ENCODE data around the gene LIPC. TPM values are rescaled to one million over a fixed set of nuclear protein-coding genes. Genes with fewer than 3 reads are reported as not detected.

Gene LIPC
- total and polyA plus RNA-seq, 2 of the 4 experiments (the other 2 are of a cell fraction), result 0.07 TPM; not detected in 1

DNA sequence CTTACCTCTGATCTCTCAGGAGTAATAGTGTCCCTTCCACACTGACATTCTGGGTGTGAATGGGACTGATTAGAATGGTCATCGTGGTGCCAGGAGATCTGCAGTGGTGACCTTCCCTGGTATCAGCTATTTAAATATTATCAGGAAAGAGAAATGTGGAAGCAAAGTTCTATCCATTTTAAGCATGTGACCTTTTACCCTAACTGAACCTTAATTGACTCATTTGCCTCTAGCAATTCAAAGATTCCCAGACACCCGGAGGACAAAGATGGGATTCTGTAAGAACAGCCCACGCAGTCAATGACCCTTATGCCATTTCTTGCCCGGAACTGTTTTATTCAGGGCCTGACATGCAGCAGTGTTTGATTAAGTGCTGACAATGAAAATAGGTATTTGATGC lies 10.3 kb downstream of the LIPC start:
- H2AK5ac ChIP-seq (ENCODE audit: low read depth, low read length), result peak overlapping the region; percentile 94
- no TSS peak for BruUV-seq (replicated peaks)
- intact Hi-C loops (cut with micrococcal nuclease), result no loop called here
- no peaks in the 10 kb centered on the region for H3K27me3 ChIP-seq (ENCODE audit: control insufficient read depth, insufficient read depth, low read length)
- peak overlapping the region; percentile 85 for H3K18ac ChIP-seq (ENCODE audit: low read depth, low read length)
- no peak for ATAC-seq (ENCODE audit: low read depth)
- TF ChIP-seq SMC3 (IDR thresholded peaks at IDR 0.05; ENCODE audit: low read depth, low read length), result no peak
- no peak for TF ChIP-seq USF2 (IDR thresholded peaks at IDR 0.05; ENCODE audit: low read depth, low read length)
- TF ChIP-seq CEBPB (IDR thresholded peaks at IDR 0.05; ENCODE audit: low read depth, low read length), result no peak
- TF ChIP-seq FOS (IDR thresholded peaks at IDR 0.05; ENCODE audit: low read depth, low read length), result no peak
- TF ChIP-seq CHD1 (IDR thresholded peaks at IDR 0.05; ENCODE audit: low read depth, low read length), result no peak
- TF ChIP-seq MAZ (IDR thresholded peaks at IDR 0.05; ENCODE audit: borderline replicate concordance, low read depth, low read length), result no peak
- TF ChIP-seq RFX5 (IDR thresholded peaks at IDR 0.05; ENCODE audit: low read depth, low read length), result no peak
- TF ChIP-seq MXI1 (IDR thresholded peaks at IDR 0.05; ENCODE audit: borderline replicate concordance, low read depth, low read length), result no peak
- peak overlapping the region; percentile 32 for H2BK5ac ChIP-seq (ENCODE audit: low read depth, low read length, poor library complexity, severe bottlenecking)
- H3K27ac ChIP-seq (ENCODE audit: insufficient read depth, low read length), result peak overlapping the region; percentile 28; the same call in 1 of the 2 replicates
- H4K91ac ChIP-seq (ENCODE audit: insufficient read depth, low read depth, low read length), result peak overlapping the region; percentile 96
- no CpG with 5 or more reads among the region's 4 CpGs for WGBS, 2 experiments (ENCODE audit: extremely low coverage in 2 of 2, insufficient read length in 1 of 2)
- peak overlapping the region; percentile 55 for H3K23ac ChIP-seq (ENCODE audit: low read depth, low read length)
- H2AK9ac ChIP-seq (replicated peaks; ENCODE audit: low read depth, low read length, poor library complexity), result peak overlapping the region; percentile 53
- DNase-seq, result no peak
- peak overlapping the region; percentile 89 for H3K14ac ChIP-seq (replicated peaks; ENCODE audit: low read depth, low read length)
- peak overlapping the region; percentile 36 for H2AFZ ChIP-seq (replicated peaks; ENCODE audit: low read length, poor library complexity)
- peak overlapping the region; percentile 89 for H2BK15ac ChIP-seq (ENCODE audit: low read depth, low read length)
- peak overlapping the region; percentile 48 to 87; a peak in 3 of 4 replicates for H4K8ac ChIP-seq (ENCODE audit: low read depth in 2 of 2, low read length in 2 of 2)
- no peaks in the 10 kb centered on the region for H3K9me3 ChIP-seq (ENCODE audit: control insufficient read depth, insufficient read depth, low read length)
- no peaks in the 10 kb centered on the region for H3K36me3 ChIP-seq (ENCODE audit: control insufficient read depth, insufficient read depth, low read length)
- no peaks in the 10 kb centered on the region for H4K20me1 ChIP-seq (ENCODE audit: insufficient read depth, low read length)
- peak overlapping the region; percentile 86 for H4K5ac ChIP-seq (ENCODE audit: low read depth, low read length)
- H3K4ac ChIP-seq (ENCODE audit: low read depth, low read length), result peak overlapping the region; percentile 97
- dilution Hi-C loops (cut with HindIII; ENCODE audit: low sequenced_read_pairs, unreplicated experiment), result no loop called here
- H3K4me2 ChIP-seq (ENCODE audit: low read depth, low read length), result no peak overlapping the region
- H2BK120ac ChIP-seq (ENCODE audit: low read depth, low read length), result peak overlapping the region; percentile 97
- H3K4me3 ChIP-seq (ENCODE audit: insufficient read depth, low read depth, low read length), result no peak overlapping the region
- H3K56ac ChIP-seq (ENCODE audit: extremely low read depth, insufficient read depth, low read length), result peak overlapping the region; percentile 36; the same call in 1 of the 2 replicates
- H3K4me1 ChIP-seq (ENCODE audit: control insufficient read depth, insufficient read depth, low read length), result peaks cover 24% of the 10 kb centered on the region
- H2BK20ac ChIP-seq (ENCODE audit: low read depth, low read length), result peak overlapping the region; percentile 99
- in situ Hi-C loops (cut with MboI; ENCODE audit: low sequenced_read_pairs), result no loop called here
- peaks cover 17% of the 10 kb centered on the region for H3K9me1 ChIP-seq (ENCODE audit: insufficient read depth, low read length)
- ChIA-PET CTCF (interaction anchor here (1.0 to 1.3 kb wide), 2 partner anchors 19 to 214 kb away, joined by 3 to 4 read pairs; no protein-coding TSS in a partner anchor), POLR2A (ENCODE audit: unreplicated experiment) (no interaction called here)
- no peaks in the 10 kb centered on the region for H3K79me1 ChIP-seq (ENCODE audit: low read depth in 1 of 2, low read length in 2 of 2)
- no peak overlapping the region for H3K9ac ChIP-seq (ENCODE audit: low read depth, low read length)

All from IMR-90 (cell line).